ENCODE data around the gene SYNGR2. TPM values are rescaled to one million over a fixed set of nuclear protein-coding genes. Genes with fewer than 3 reads are reported as not detected.

The SYNGR2 gene
- total and polyA plus RNA-seq, 2 of the 8 experiments (the other 6 are each of a cell fraction or from before 2014, with no cell fraction given) = 50.0 to 139 TPM

DNA sequence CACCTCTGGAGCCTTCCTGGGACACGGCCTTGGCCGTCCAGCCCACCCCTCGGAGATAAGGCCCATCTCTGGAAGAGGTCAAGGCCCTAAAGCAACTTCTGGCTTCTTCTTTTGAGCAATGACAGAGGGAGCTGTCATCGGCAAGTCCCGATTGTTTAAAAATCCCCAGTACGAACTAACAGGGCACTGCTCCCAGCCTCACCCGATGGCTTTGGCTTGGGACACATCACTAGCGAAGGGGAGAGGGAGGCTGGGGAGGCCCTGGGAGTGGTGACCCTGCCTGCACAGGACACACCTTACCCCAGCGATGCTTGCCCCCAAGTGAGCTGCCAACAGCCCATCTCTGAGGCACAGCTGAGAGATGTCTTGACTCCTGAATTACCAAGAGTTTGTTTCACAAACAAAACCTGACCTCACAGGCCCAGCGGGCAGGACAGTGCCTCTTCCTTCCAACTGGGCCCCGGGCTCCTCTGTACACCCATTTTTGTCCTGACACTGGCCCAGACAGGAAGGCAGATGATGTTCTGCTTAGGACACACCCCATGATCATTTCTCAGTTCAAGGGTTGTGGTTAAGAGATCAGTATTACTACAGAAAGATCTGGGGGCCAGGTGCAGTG lies 4.8 kb downstream of the SYNGR2 start:
- WGBS, 2 experiments (ENCODE audit: extremely low coverage in 1 of 2, insufficient coverage in 1 of 2, insufficient read length in 1 of 2, insufficient replicate concordance in 2 of 2, low coverage in 1 of 2, low lambda C conversion rate in 2 of 2, missing lambda C conversion rate in 1 of 2) = 91% methylated on average over 11 of the region's 11 CpGs; no CpG with 5 or more reads in 1 of the 2 experiments
- H3K18ac ChIP-seq (ENCODE audit: extremely low read depth, low read length) = no peak overlapping the region
- H4K20me1 ChIP-seq (replicated peaks in 1 of 2; ENCODE audit: control insufficient read depth in 1 of 2, insufficient read depth in 2 of 2, low read length in 2 of 2) = peaks cover 15 to 22% of the 10 kb centered on the region in 2 experiments
- FAIRE-seq (no peak), DNase-seq (ENCODE audit: low read depth in 1 of 2, low spot score in 2 of 2) (no peak)
- H3K36me3 ChIP-seq (ENCODE audit: control insufficient read depth in 2 of 4, insufficient read depth in 4 of 4, low read length in 3 of 4) = peaks cover 8 to 34% (median 15%) of the 10 kb centered on the region in 4 experiments; a peak in 7 of 8 replicates
- no peak overlapping the region for H2AFZ ChIP-seq (ENCODE audit: low read length)
- H3K14ac ChIP-seq (ENCODE audit: insufficient read length) = no peak overlapping the region
- H2BK20ac ChIP-seq (ENCODE audit: low read length) = no peak overlapping the region
- H3K27ac ChIP-seq (ENCODE audit: low read depth, low read length) = no peak overlapping the region
- H3K4ac ChIP-seq (replicated peaks; ENCODE audit: insufficient read length, low read depth, low read length) = no peak overlapping the region
- H3K23ac ChIP-seq (ENCODE audit: insufficient read length) = no peak overlapping the region
- H4K5ac ChIP-seq (ENCODE audit: insufficient read length, low read depth, low read length) = no peak overlapping the region
- H3K4me1 ChIP-seq (replicated peaks in 1 of 4; ENCODE audit: control insufficient read depth in 3 of 4, insufficient read depth in 4 of 4, low read length in 3 of 4) = peaks cover 5 to 33% (median 15%) of the 10 kb centered on the region in 4 experiments
- H3K4me3 ChIP-seq (ENCODE audit: extremely low read depth in 1 of 4, insufficient read depth in 2 of 4, low read depth in 3 of 4, low read length in 4 of 4) = no peak overlapping the region
- H2BK5ac ChIP-seq (ENCODE audit: low read depth, low read length) = no peak overlapping the region; the same call in 1 of the 2 replicates
- ChIA-PET CTCF (ENCODE audit: partially characterized antibody) (interaction anchor here (0.6 to 10.0 kb wide), 6 partner anchors 13 to 202 kb away, joined by 3 to 87 read pairs (median 26); partner anchors contain the start of genes AFMID and TK1), POLR2A (ENCODE audit: partially characterized antibody) (interaction anchor here (0.9 to 10.2 kb wide), 9 partner anchors 11 to 78 kb away, joined by 3 to 131 read pairs (median 5); partner anchors contain the start of genes AFMID, TK1 and TMC6)
- no peak overlapping the region for H3K4me2 ChIP-seq (ENCODE audit: insufficient read depth in 1 of 2, low read depth in 2 of 2, low read length in 2 of 2)
- no peak overlapping the region for H2AK5ac ChIP-seq (ENCODE audit: low read depth, low read length)
- no peak overlapping the region for H4K91ac ChIP-seq (replicated peaks; ENCODE audit: insufficient read length, low read length)
- no peaks in the 10 kb centered on the region for H3K9me3 ChIP-seq (ENCODE audit: insufficient read depth in 2 of 2, low read depth in 1 of 2, low read length in 1 of 2)
- no peak overlapping the region for H2BK120ac ChIP-seq (replicated peaks; ENCODE audit: low read depth, low read length)
- H4K8ac ChIP-seq (ENCODE audit: extremely low read depth, insufficient read depth, low read length) = peak overlapping the region; percentile 91; the same call in 1 of the 2 replicates
- no peaks in the 10 kb centered on the region for H3K79me2 ChIP-seq (ENCODE audit: control insufficient read depth in 1 of 2, insufficient read depth in 2 of 2, low read length in 2 of 2)
- no peak overlapping the region for H2BK12ac ChIP-seq (ENCODE audit: low read depth, low read length)
- no peak overlapping the region for H2BK15ac ChIP-seq (ENCODE audit: low read length)
- H3K27me3 ChIP-seq (replicated peaks in 1 of 4; ENCODE audit: control insufficient read depth in 3 of 4, extremely low read depth in 1 of 4, insufficient read depth in 3 of 4, low read length in 3 of 4) = no peaks in the 10 kb centered on the region
- no peak overlapping the region for H3K9ac ChIP-seq (replicated peaks in 1 of 4; ENCODE audit: extremely low read depth in 1 of 4, low read depth in 3 of 4, low read length in 3 of 4)
- H3K56ac ChIP-seq (replicated peaks; ENCODE audit: insufficient read length, low read depth, low read length) = no peak overlapping the region
- H3K23me2 ChIP-seq (ENCODE audit: low read depth, low read length) = peaks cover 5% of the 10 kb centered on the region; the same call in 1 of the 2 replicates
- peaks cover 6% of the 10 kb centered on the region for H3K79me1 ChIP-seq (ENCODE audit: low read depth, low read length)
- TF ChIP-seq ASH2L (IDR thresholded peaks at IDR 0.05; ENCODE audit: low read length) (no peak), POU5F1 (IDR thresholded peaks at IDR 0.05; ENCODE audit: low read depth, low read length) (no peak), EZH2 (IDR thresholded peaks at IDR 0.05; ENCODE audit: low read depth, low read length, severe bottlenecking) (no peak), FOSL1 (IDR thresholded peaks at IDR 0.05; ENCODE audit: insufficient read depth, low read depth, low read length) (no peak), POLR2AphosphoS5 (IDR thresholded peaks at IDR 0.05; ENCODE audit: low read depth, low read length) (no peak), CREB1 (IDR thresholded peaks at IDR 0.05) (no peak), CHD2 (IDR thresholded peaks at IDR 0.05; ENCODE audit: low read length) (no peak), SIX5 (IDR thresholded peaks at IDR 0.05; ENCODE audit: low read depth, low read length) (no peak), SP2 (IDR thresholded peaks at IDR 0.05; ENCODE audit: low read length) (no peak), SUZ12 (IDR thresholded peaks at IDR 0.05; ENCODE audit: low read length) (no peak), SIN3A (conservative IDR thresholded peaks at IDR 0.05 in 1 of 2, IDR thresholded peaks at IDR 0.05 in 1 of 2; ENCODE audit: low read depth in 1 of 2, low read length in 2 of 2) (no peak), JUND (IDR thresholded peaks at IDR 0.05; ENCODE audit: low read length) (no peak)
- TF ChIP-seq, protein P1, sequence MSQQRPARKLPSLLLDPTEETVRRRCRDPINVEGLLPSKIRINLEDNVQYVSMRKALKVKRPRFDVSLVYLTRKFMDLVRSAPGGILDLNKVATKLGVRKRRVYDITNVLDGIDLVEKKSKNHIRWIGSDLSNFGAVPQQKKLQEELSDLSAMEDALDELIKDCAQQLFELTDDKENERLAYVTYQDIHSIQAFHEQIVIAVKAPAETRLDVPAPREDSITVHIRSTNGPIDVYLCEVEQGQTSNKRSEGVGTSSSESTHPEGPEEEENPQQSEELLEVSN (IDR thresholded peaks at IDR 0.05) = no peak

Data from H1 (cell line).